Fibroblast of lung (primary cell): Measurements from ENCODE around the gene KIAA1328.

Experiments
- CTCF ChIP-seq, 2 donors: IDR thresholded peaks in 1 of 2; conservative IDR thresholded peaks in 1 of 2; 1 replicate in 1 of 2; 2 replicates in 1 of 2; pipeline ENCODE4 v1.5.1; 2011 to 2012; ENCODE audit warnings: low read length in 2 of 2, control low read depth in 1 of 2, inconsistent platforms in 1 of 2, low read depth in 1 of 2, mild to moderate bottlenecking in 1 of 2
- EZH2 ChIP-seq: IDR thresholded peaks from 2 replicates; pipeline ENCODE4 v1.5.1; 2012; ENCODE audit warnings: low read length, control low read depth, mild to moderate bottlenecking; ENCODE audit errors: missing control alignments

- TF ChIP-seq CTCF (conservative IDR thresholded peaks at IDR 0.05 in 1 of 2, IDR thresholded peaks at IDR 0.05 in 1 of 2; ENCODE audit: low read depth in 1 of 2, low read length in 2 of 2), result no peak
- no peak for TF ChIP-seq EZH2
Observed at GRCh38 chr18:36933552-36933951, 104.6 kb downstream of the KIAA1328 start.
